ENCODE results near the gene FSHR. TPM values are rescaled to one million over a fixed set of nuclear protein-coding genes. Genes with fewer than 3 reads are reported as not detected.

The FSHR gene
- total RNA-seq, 2 donors from 2014 or later: 0.28 to 1.1 TPM

- TF ChIP-seq, protein P1, sequence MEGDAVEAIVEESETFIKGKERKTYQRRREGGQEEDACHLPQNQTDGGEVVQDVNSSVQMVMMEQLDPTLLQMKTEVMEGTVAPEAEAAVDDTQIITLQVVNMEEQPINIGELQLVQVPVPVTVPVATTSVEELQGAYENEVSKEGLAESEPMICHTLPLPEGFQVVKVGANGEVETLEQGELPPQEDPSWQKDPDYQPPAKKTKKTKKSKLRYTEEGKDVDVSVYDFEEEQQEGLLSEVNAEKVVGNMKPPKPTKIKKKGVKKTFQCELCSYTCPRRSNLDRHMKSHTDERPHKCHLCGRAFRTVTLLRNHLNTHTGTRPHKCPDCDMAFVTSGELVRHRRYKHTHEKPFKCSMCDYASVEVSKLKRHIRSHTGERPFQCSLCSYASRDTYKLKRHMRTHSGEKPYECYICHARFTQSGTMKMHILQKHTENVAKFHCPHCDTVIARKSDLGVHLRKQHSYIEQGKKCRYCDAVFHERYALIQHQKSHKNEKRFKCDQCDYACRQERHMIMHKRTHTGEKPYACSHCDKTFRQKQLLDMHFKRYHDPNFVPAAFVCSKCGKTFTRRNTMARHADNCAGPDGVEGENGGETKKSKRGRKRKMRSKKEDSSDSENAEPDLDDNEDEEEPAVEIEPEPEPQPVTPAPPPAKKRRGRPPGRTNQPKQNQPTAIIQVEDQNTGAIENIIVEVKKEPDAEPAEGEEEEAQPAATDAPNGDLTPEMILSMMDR (IDR thresholded peaks at IDR 0.05): no peak
- Histone ChIP-seq H3K4me1 (peaks cover 0 to 9% of the 10 kb centered on the region in 2 donors), H3K36me3 (no peaks in the 10 kb centered on the region), H3K27ac (no peak overlapping the region), H3K4me3 (no peak overlapping the region), H3K27me3 (no peaks in the 10 kb centered on the region), H3K9me3 (no peaks in the 10 kb centered on the region)
- no peak for DNase-seq (ENCODE audit: low spot score)
Measured at GRCh38 chr2:48948400-48949125, 205.8 kb downstream of the FSHR start.

GRCh38 chr2:48946449-48947048, 207.8 kb downstream of the FSHR start:
- Histone ChIP-seq H3K4me3 (no peak overlapping the region), H3K27ac (no peak overlapping the region), H3K4me1 (peaks cover 0 to 19% of the 10 kb centered on the region in 2 donors), H3K27me3 (no peaks in the 10 kb centered on the region), H3K36me3 (no peaks in the 10 kb centered on the region), H3K9me3 (no peaks in the 10 kb centered on the region)
- peak; percentile 60 for DNase-seq (ENCODE audit: low spot score)
- TF ChIP-seq, protein P1 (IDR thresholded peaks at IDR 0.05): peak; percentile 89 to 96

- no peak for DNase-seq (ENCODE audit: low spot score)
- TF ChIP-seq, protein P1 (IDR thresholded peaks at IDR 0.05): no peak
- Histone ChIP-seq H3K4me1 (peaks cover 0 to 19% of the 10 kb centered on the region in 2 donors), H3K36me3 (no peaks in the 10 kb centered on the region), H3K4me3 (no peak overlapping the region), H3K9me3 (no peaks in the 10 kb centered on the region), H3K27me3 (no peaks in the 10 kb centered on the region), H3K27ac (no peak overlapping the region)
Measured at GRCh38 chr2:48944956-48945355, 209.4 kb downstream of the FSHR start.

- TF ChIP-seq, protein P1 (IDR thresholded peaks at IDR 0.05): no peak
- peak overlapping the region in 1 of 2 donors; percentile 73 for H3K27ac ChIP-seq
- no peaks in the 10 kb centered on the region for H3K27me3 ChIP-seq
- no peak for DNase-seq (ENCODE audit: low spot score)
- no peaks in the 10 kb centered on the region for H3K9me3 ChIP-seq
- H3K4me1 ChIP-seq: peaks cover 0 to 15% of the 10 kb centered on the region in 2 donors
- H3K36me3 ChIP-seq: no peaks in the 10 kb centered on the region
- no peak overlapping the region for H3K4me3 ChIP-seq
Measured at GRCh38 chr2:48943436-48943835, 210.9 kb downstream of the FSHR start.

DNA sequence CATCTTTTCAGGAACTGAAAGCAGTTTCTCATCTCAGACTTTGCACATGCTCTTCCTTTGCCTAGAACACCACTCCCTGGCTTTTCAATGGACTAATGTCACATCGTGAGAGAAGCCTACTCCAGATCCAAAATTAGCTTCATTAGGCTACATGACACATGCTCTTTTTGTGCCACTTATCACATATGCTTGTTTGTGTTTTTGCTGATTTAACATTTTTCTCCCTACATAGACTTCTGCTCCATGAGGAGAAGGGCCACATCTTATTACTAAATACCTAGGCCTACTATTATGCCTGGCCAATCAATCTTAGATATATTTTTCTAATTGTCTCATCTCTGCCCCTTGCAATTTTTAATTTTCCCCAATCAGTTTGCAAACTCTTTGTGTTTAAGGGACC, 212.4 kb downstream of the FSHR start:
- Histone ChIP-seq H3K4me3 (no peak overlapping the region), H3K9me3 (no peaks in the 10 kb centered on the region), H3K27ac (peak overlapping the region in 1 of 2 donors; percentile 17), H3K27me3 (no peaks in the 10 kb centered on the region), H3K4me1 (peaks cover 0 to 15% of the 10 kb centered on the region in 2 donors), H3K36me3 (no peaks in the 10 kb centered on the region)
- TF ChIP-seq, protein P1 (IDR thresholded peaks at IDR 0.05): no peak
- no peak for DNase-seq (ENCODE audit: low spot score)
